B cell (primary cell): ENCODE measurements around the gene ANKRD11. TPM values are rescaled to one million over a fixed set of nuclear protein-coding genes. Genes with fewer than 3 reads are reported as not detected.

ENCODE experiments used
- ATAC-seq: fragments of 200-7000 bp; cut with Tn5 transposase; one replicate; pipeline ENCODE4 v1.10.0; 2021; ENCODE audit warnings: low read depth, mild to moderate bottlenecking, moderate number of reproducible peaks, moderate library complexity
- CTCF ChIA-PET: fragments of 350-600 bp; sonication (Branson Sonifier 250); formaldehyde crosslinking; loops from one replicate; lab custom pipeline; 2021; ENCODE audit warnings: antibody characterized with exemption, inconsistent platforms; lab: Charles Lee
- POLR2A ChIA-PET: fragments of 350-600 bp; sonication (Branson Sonifier 250); formaldehyde crosslinking; loops from one replicate; lab custom pipeline; 2021; ENCODE audit warnings: antibody characterized with exemption; lab: Charles Lee
- DNase-seq: peaks from one replicate; pipeline ENCODE4 v3.0.0; 2013
- H2AFZ ChIP-seq: 2 replicates; pipeline ENCODE4 v1.6.1; 2012; ENCODE audit warnings: mild to moderate bottlenecking, low read depth, low read length; ENCODE audit not compliant: insufficient read depth, poor library complexity, severe bottlenecking
- H3K27ac ChIP-seq, 2 donors: 1 replicate in 1 of 2; 2 replicates in 1 of 2; pipeline ENCODE4 v1.5.1; 2012 to 2013; ENCODE audit warnings: low read length in 2 of 2, mild to moderate bottlenecking in 2 of 2, moderate library complexity in 1 of 2
- H3K27me3 ChIP-seq, 4 experiments: fragments of 200-600 bp in 1 of 4; sonication (generic) in 1 of 4; replicated peaks in 1 of 4; 1 replicate in 2 of 4; 2 replicates in 2 of 4; pipeline versions ENCODE4 v1.6.1 to v1.7.0; 2013 to 2016; ENCODE audit warnings: low read length in 3 of 4, mild to moderate bottlenecking in 2 of 4, mixed read lengths in 1 of 4, moderate library complexity in 1 of 4; ENCODE audit not compliant: insufficient read depth in 4 of 4, control insufficient read depth in 3 of 4; ENCODE audit errors: control extremely low read depth in 1 of 4
- H3K36me3 ChIP-seq, 2 experiments: replicated peaks in 1 of 2; 1 replicate in 1 of 2; 2 replicates in 1 of 2; pipeline versions ENCODE4 v1.6.1 to v1.7.1; 2013; ENCODE audit warnings: low read length in 1 of 2; ENCODE audit not compliant: insufficient read depth in 2 of 2, control insufficient read depth in 1 of 2; ENCODE audit errors: control extremely low read depth in 1 of 2, extremely low read depth in 1 of 2
- H3K4me1 ChIP-seq, 2 donors: fragments of 200-600 bp in 1 of 2; sonication (generic) in 1 of 2; 1 replicate in 1 of 2; 2 replicates in 1 of 2; pipeline versions ENCODE4 v1.5.1 to v1.6.1; 2013 to 2017; ENCODE audit warnings: low read length in 2 of 2; ENCODE audit not compliant: control insufficient read depth in 2 of 2, insufficient read depth in 2 of 2
- H3K4me2 ChIP-seq: replicated peaks from 2 replicates; pipeline ENCODE3; 2012; ENCODE audit warnings: mild to moderate bottlenecking, low read depth, low read length; ENCODE audit not compliant: poor library complexity, severe bottlenecking
- H3K4me3 ChIP-seq, 5 experiments: fragments of 200-600 bp in 1 of 5; sonication (generic) in 1 of 5; 1 replicate in 3 of 5; 2 replicates in 2 of 5; pipeline versions ENCODE4 v1.5.1 to v1.7.0; 2011 to 2016; ENCODE audit warnings: low read length in 4 of 5, mild to moderate bottlenecking in 4 of 5, low read depth in 2 of 5, control low read depth in 1 of 5, moderate library complexity in 1 of 5; ENCODE audit not compliant: insufficient read depth in 1 of 5; ENCODE audit errors: control extremely low read depth in 1 of 5, extremely low read depth in 1 of 5
- H3K79me2 ChIP-seq: fragments of 200-600 bp; sonication (generic); one replicate; pipeline ENCODE4 v1.6.0; 2016; ENCODE audit warnings: low read length; ENCODE audit not compliant: control insufficient read depth, insufficient read depth
- H3K9ac ChIP-seq: fragments of 200-600 bp; sonication (generic); 2 replicates; pipeline ENCODE4 v1.6.1; 2017; ENCODE audit warnings: mild to moderate bottlenecking, low read length, moderate library complexity
- H3K9me3 ChIP-seq, 3 donors: one replicate each; pipeline versions ENCODE4 v1.6.1 to v1.7.1; 2013; ENCODE audit warnings: low read length in 2 of 3; ENCODE audit not compliant: control insufficient read depth in 2 of 3, insufficient read depth in 1 of 3; ENCODE audit errors: control extremely low read depth in 1 of 3
- H4K20me1 ChIP-seq: 2 replicates; pipeline ENCODE4 v1.6.0; 2012; ENCODE audit warnings: mild to moderate bottlenecking, low read length; ENCODE audit not compliant: insufficient read depth, control insufficient read depth, poor library complexity, severe bottlenecking
- H3K27ac Mint-ChIP-seq: one replicate; pipeline ENCODE4 v1.8.0; 2021; ENCODE audit warnings: mixed read lengths
- H3K27me3 Mint-ChIP-seq: one replicate; pipeline ENCODE4 v1.8.0; 2021; ENCODE audit warnings: mixed read lengths
- H3K4me1 Mint-ChIP-seq: one replicate; pipeline ENCODE4 v1.8.0; 2021; ENCODE audit warnings: mixed read lengths
- H3K4me3 Mint-ChIP-seq: one replicate; pipeline ENCODE4 v1.8.0; 2021; ENCODE audit warnings: mixed read lengths
- H3K9me3 Mint-ChIP-seq: one replicate; pipeline ENCODE4 v1.8.0; 2022; ENCODE audit warnings: mixed read lengths; ENCODE audit not compliant: insufficient read depth
- EZH2 ChIP-seq: IDR thresholded peaks from 2 replicates; pipeline ENCODE4 v1.6.1; 2012; ENCODE audit warnings: borderline replicate concordance, low read depth, mild to moderate bottlenecking, moderate library complexity, low read length; ENCODE audit not compliant: insufficient read depth, poor library complexity, severe bottlenecking
- WGBS: methylation state at CpG from one replicate; pipeline ENCODE4 v1.1.5; 2013; ENCODE audit warnings: missing lambda C conversion rate; ENCODE audit not compliant: insufficient coverage; 5-methylcytosine and 5-hydroxymethylcytosine counted together
- intact Hi-C: fragments of 100-400 bp; cut with micrococcal nuclease; formaldehyde crosslinking; loops from one replicate; pipeline ENCODE4 v1.10.0; 2022
- polyA plus RNA-seq: library from polyadenylated mRNA; depleted of rRNA; stranded (reverse); fragments of >200 nt; gene quantifications from 2 replicates; pipeline ENCODE4 v1.2.3, GENCODE V29; 2012
- total RNA-seq, 2 donors: library from RNA; stranded (reverse); fragments of 120-200 nt in 1 of 2; gene quantifications; 1 replicate in 1 of 2; 2 replicates in 1 of 2; pipeline versions ENCODE4 v1.2.3 to v1.2.4, GENCODE V29; 2013 to 2022
- TF ChIP-seq, protein P1 (sequence below): fragments of 200-600 bp; IDR thresholded peaks from one replicate; pipeline ENCODE4 v1.8.0; 2022; ENCODE audit warnings: antibody characterized with exemption, mild to moderate bottlenecking

Gene ANKRD11
- total and polyA plus RNA-seq, 2 donors (not counting 1 experiment from before 2014, with no cell fraction given) = 67.9 to 314 TPM

DNA sequence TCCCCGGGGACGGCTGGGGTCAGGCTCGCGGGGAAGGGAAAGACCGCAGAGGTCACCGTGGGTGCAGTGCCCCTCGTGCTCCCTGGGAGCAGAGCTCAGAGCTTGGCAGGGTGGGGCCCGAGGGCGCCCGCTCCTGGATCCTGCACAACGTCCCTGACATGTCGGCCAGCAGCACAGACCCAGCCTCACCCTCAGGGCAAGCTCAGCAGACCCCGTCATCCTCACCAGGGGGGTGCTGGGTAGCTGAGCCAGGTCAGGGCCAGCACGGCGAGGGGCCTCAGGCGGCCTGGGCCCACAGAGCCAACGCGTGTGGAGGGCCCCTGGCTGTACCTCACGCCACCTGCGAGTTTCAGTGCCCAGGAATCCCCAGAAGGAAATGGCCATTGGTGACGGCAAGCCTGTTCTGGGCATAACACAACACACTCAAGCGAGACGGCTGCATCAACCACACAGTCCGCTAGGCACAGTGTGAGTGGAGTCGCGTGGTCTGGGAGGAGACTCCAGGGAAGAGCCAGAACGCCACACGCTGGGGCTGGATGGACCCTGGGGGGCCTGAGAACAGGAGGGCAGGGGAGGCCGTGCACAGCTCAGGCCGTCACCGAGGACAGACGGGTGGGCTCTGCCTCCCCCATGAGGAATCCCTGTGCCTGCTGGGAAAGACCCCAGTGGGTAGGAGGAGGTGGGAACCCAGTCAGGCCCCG, 212.6 kb downstream of the ANKRD11 start:
- WGBS = 86% methylated on average over 32 of the region's 33 CpGs
- H2AFZ ChIP-seq = no peak overlapping the region
- H3K4me1 Mint-ChIP-seq = no peaks in the 10 kb centered on the region
- H3K4me2 ChIP-seq = no peak overlapping the region
- H3K4me3 Mint-ChIP-seq = no peak overlapping the region
- H3K27me3 ChIP-seq = no peaks in the 10 kb centered on the region
- no peaks in the 10 kb centered on the region for H3K27me3 Mint-ChIP-seq
- POLR2A ChIA-PET = no interaction called here
- intact Hi-C loops = no loop called here
- TF ChIP-seq, protein P1, sequence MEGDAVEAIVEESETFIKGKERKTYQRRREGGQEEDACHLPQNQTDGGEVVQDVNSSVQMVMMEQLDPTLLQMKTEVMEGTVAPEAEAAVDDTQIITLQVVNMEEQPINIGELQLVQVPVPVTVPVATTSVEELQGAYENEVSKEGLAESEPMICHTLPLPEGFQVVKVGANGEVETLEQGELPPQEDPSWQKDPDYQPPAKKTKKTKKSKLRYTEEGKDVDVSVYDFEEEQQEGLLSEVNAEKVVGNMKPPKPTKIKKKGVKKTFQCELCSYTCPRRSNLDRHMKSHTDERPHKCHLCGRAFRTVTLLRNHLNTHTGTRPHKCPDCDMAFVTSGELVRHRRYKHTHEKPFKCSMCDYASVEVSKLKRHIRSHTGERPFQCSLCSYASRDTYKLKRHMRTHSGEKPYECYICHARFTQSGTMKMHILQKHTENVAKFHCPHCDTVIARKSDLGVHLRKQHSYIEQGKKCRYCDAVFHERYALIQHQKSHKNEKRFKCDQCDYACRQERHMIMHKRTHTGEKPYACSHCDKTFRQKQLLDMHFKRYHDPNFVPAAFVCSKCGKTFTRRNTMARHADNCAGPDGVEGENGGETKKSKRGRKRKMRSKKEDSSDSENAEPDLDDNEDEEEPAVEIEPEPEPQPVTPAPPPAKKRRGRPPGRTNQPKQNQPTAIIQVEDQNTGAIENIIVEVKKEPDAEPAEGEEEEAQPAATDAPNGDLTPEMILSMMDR = no peak
- TF ChIP-seq EZH2 = no peak
- H3K27ac Mint-ChIP-seq = no peak overlapping the region
- H3K4me1 ChIP-seq = no peaks in the 10 kb centered on the region
- peaks cover 0 to 6% (median 0%) of the 10 kb centered on the region in 3 donors for H3K9me3 ChIP-seq
- DNase-seq (no peak), ATAC-seq (no peak)
- peaks cover 2 to 67% of the 10 kb centered on the region in 2 experiments for H3K36me3 ChIP-seq
- H4K20me1 ChIP-seq = peaks cover 72% of the 10 kb centered on the region
- no peaks in the 10 kb centered on the region for H3K9me3 Mint-ChIP-seq
- CTCF ChIA-PET = no interaction called here
- peaks cover 33% of the 10 kb centered on the region for H3K79me2 ChIP-seq
- H3K27ac ChIP-seq = no peak overlapping the region
- no peak overlapping the region for H3K4me3 ChIP-seq
- no peak overlapping the region for H3K9ac ChIP-seq

DNA sequence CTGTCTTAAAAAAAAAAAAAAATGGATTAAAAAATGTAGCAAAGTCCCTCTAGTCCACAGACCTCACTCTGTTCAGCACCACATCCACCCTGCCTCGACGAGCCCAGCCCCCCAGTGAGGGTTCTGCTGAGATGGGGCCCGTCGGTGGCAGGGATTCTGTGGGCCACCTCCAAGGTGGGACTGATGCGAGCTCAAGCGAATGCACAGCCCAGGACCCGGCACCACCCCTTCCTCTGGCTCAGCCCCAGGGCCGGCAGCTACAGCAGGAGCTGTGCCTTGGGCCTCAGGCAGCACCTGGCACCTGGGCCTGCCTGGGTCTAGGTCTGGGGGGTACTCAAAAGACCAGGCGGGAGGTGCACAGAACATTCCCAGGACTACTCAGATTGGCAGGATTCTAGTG, 213.3 kb downstream of the ANKRD11 start:
- Histone ChIP-seq H3K27ac (no peak overlapping the region), H3K4me1 (no peaks in the 10 kb centered on the region), H3K4me3 (no peak overlapping the region), H3K9ac (no peak overlapping the region), H4K20me1 (peaks cover 79% of the 10 kb centered on the region), H3K9me3 (peaks cover 0 to 4% (median 0%) of the 10 kb centered on the region in 3 donors), H3K36me3 (peaks cover 4 to 64% of the 10 kb centered on the region in 2 experiments), H3K79me2 (peaks cover 36% of the 10 kb centered on the region), H3K27me3 (no peaks in the 10 kb centered on the region), H3K4me2 (no peak overlapping the region), H2AFZ (no peak overlapping the region)
- WGBS = 98% methylated on average over 9 of the region's 9 CpGs
- intact Hi-C loops = no loop called here
- DNase-seq (no peak), ATAC-seq (no peak)
- POLR2A ChIA-PET = no interaction called here
- H3K4me1 Mint-ChIP-seq = no peaks in the 10 kb centered on the region
- no peaks in the 10 kb centered on the region for H3K9me3 Mint-ChIP-seq
- TF ChIP-seq EZH2 = no peak
- TF ChIP-seq, protein P1 = no peak
- CTCF ChIA-PET = no interaction called here
- H3K27me3 Mint-ChIP-seq = no peaks in the 10 kb centered on the region
- no peak overlapping the region for H3K4me3 Mint-ChIP-seq
- H3K27ac Mint-ChIP-seq = no peak overlapping the region
